Hematopoietic multipotent progenitor cell treated with erythropoietin and hydrocortisone succinate and interleukin-3 and kit ligand, for 6 days (in vitro differentiated cells): Measurements from ENCODE around the gene LRRC2.
A peak's percentile ranks its signal among the peaks of the same experiment; 100 is the strongest.
"Not testable (repeated sequence)": the region's sequence is repeated elsewhere in the genome, so short reads cannot be mapped to it uniquely, and the experiment has no call there.

Source experiments
- DNase-seq: peaks from one replicate; pipeline ENCODE4 v3.0.0-alpha.2; 2015

The LRRC2 gene

GRCh38 chr3:46494491-46494890 is 71.6 kb downstream of the LRRC2 start:
- not testable (repeated sequence) for DNase-seq

- no peak for DNase-seq
Observed at GRCh38 chr3:46492890-46493547, 73.1 kb downstream of the LRRC2 start.

GRCh38 chr3:46491089-46492070 is 74.7 kb downstream of the LRRC2 start:
- DNase-seq = no peak

GRCh38 chr3:46490338-46491084 is 75.6 kb downstream of the LRRC2 start:
- no peak for DNase-seq

GRCh38 chr3:46489875-46490274 is 76.2 kb downstream of the LRRC2 start:
- DNase-seq = no peak

- DNase-seq = no peak
Observed at GRCh38 chr3:46489381-46489780, 76.7 kb downstream of the LRRC2 start.

GRCh38 chr3:46488735-46489361 is 77.3 kb downstream of the LRRC2 start:
- peak; percentile 98 for DNase-seq

GRCh38 chr3:46485779-46486175 is 80.3 kb downstream of the LRRC2 start:
- DNase-seq = no peak

GRCh38 chr3:46484911-46485778 is 81.0 kb downstream of the LRRC2 start:
- DNase-seq = no peak

GRCh38 chr3:46484388-46484787 is 81.7 kb downstream of the LRRC2 start:
- DNase-seq = no peak

GRCh38 chr3:46483825-46484224 is 82.3 kb downstream of the LRRC2 start:
- DNase-seq = peak; percentile 31

GRCh38 chr3:46482632-46483350 is 83.3 kb downstream of the LRRC2 start:
- DNase-seq = no peak

- DNase-seq = no peak
Observed at GRCh38 chr3:46481636-46482035, 84.5 kb downstream of the LRRC2 start.

GRCh38 chr3:46480491-46481195 is 85.5 kb downstream of the LRRC2 start:
- DNase-seq = no peak

- DNase-seq = no peak
Observed at GRCh38 chr3:46479696-46480095, 86.4 kb downstream of the LRRC2 start.

- DNase-seq = no peak
Observed at GRCh38 chr3:46479021-46479420, 87.1 kb downstream of the LRRC2 start.

GRCh38 chr3:46478341-46478740 is 87.8 kb downstream of the LRRC2 start:
- DNase-seq = no peak

GRCh38 chr3:46477756-46478155 is 88.3 kb downstream of the LRRC2 start:
- no peak for DNase-seq

GRCh38 chr3:46477145-46477544 is 89.0 kb downstream of the LRRC2 start:
- no peak for DNase-seq

GRCh38 chr3:46472736-46473135 is 93.4 kb downstream of the LRRC2 start:
- no peak for DNase-seq
